Stomach (tissue), 4 donors: ENCODE measurements around the gene ASL.

Experiments
- EP300 ChIP-seq: sonication (generic); formaldehyde crosslinking; IDR thresholded peaks from one replicate; pipeline ENCODE4 v1.6.1; 2017; ENCODE audit warnings: antibody characterized with exemption
- POLR2A ChIP-seq, 4 donors: fragments of 450-650 bp; IDR thresholded peaks; one replicate each; pipeline ENCODE4 v1.6.1; 2016; ENCODE audit warnings: antibody characterized with exemption in 4 of 4, control low read depth in 2 of 4, mild to moderate bottlenecking in 1 of 4, moderate library complexity in 1 of 4
- POLR2AphosphoS5 ChIP-seq, 3 donors: sonication (generic); formaldehyde crosslinking; IDR thresholded peaks; one replicate each; pipeline ENCODE4 v1.6.1; 2016; ENCODE audit warnings: antibody characterized with exemption in 3 of 3
- TF ChIP-seq, protein P1 (sequence below), 7 experiments: fragments of 450-650 bp in 4 of 7; fragments of 200-600 bp in 3 of 7; sonication (generic) in 3 of 7; IDR thresholded peaks; one replicate each; pipeline ENCODE4 v1.5.1; 2016 to 2019; ENCODE audit warnings: antibody characterized with exemption in 7 of 7, control low read depth in 2 of 7, mild to moderate bottlenecking in 1 of 7

DNA sequence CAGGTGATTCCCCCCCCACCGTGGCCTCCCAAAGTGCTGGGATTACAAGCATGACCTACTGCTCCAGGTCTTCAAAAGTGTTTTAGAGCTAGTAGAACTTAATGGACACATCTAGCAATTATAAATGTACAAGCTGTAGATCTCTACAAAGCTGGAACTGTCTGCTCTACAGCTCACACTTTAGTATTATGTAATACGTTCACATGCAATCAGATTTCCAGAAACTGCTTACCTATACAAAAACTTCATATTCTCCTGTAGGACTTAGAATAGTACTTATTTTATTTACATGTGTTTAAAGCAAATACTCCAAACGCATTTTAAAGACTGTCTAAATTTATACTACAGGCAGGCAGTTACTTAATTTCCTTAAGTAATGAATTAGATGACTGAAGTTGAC lies 39.2 kb upstream of the ASL start:
- TF ChIP-seq EP300 (no peak), POLR2A (IDR thresholded peaks at IDR 0.05) (no peak), POLR2AphosphoS5 (IDR thresholded peaks at IDR 0.05) (no peak)
- TF ChIP-seq, protein P1, sequence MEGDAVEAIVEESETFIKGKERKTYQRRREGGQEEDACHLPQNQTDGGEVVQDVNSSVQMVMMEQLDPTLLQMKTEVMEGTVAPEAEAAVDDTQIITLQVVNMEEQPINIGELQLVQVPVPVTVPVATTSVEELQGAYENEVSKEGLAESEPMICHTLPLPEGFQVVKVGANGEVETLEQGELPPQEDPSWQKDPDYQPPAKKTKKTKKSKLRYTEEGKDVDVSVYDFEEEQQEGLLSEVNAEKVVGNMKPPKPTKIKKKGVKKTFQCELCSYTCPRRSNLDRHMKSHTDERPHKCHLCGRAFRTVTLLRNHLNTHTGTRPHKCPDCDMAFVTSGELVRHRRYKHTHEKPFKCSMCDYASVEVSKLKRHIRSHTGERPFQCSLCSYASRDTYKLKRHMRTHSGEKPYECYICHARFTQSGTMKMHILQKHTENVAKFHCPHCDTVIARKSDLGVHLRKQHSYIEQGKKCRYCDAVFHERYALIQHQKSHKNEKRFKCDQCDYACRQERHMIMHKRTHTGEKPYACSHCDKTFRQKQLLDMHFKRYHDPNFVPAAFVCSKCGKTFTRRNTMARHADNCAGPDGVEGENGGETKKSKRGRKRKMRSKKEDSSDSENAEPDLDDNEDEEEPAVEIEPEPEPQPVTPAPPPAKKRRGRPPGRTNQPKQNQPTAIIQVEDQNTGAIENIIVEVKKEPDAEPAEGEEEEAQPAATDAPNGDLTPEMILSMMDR (IDR thresholded peaks at IDR 0.05), result no peak
